Suprapubic skin (tissue), 3 donors: ENCODE results near the gene MTERF2.

ENCODE experiments used
- POLR2A ChIP-seq, 2 donors: fragments of 450-650 bp; IDR thresholded peaks; one replicate each; pipeline ENCODE4 v1.6.1; 2017; ENCODE audit warnings: antibody characterized with exemption in 2 of 2, mild to moderate bottlenecking in 2 of 2, moderate library complexity in 2 of 2
- TF ChIP-seq, protein P1 (sequence below), 2 donors: fragments of 200-600 bp in 1 of 2; fragments of 450-650 bp in 1 of 2; sonication (generic) in 1 of 2; IDR thresholded peaks; one replicate each; pipeline ENCODE4 v1.5.1; 2016 to 2019; ENCODE audit warnings: antibody characterized with exemption in 2 of 2, mild to moderate bottlenecking in 1 of 2, moderate library complexity in 1 of 2

DNA sequence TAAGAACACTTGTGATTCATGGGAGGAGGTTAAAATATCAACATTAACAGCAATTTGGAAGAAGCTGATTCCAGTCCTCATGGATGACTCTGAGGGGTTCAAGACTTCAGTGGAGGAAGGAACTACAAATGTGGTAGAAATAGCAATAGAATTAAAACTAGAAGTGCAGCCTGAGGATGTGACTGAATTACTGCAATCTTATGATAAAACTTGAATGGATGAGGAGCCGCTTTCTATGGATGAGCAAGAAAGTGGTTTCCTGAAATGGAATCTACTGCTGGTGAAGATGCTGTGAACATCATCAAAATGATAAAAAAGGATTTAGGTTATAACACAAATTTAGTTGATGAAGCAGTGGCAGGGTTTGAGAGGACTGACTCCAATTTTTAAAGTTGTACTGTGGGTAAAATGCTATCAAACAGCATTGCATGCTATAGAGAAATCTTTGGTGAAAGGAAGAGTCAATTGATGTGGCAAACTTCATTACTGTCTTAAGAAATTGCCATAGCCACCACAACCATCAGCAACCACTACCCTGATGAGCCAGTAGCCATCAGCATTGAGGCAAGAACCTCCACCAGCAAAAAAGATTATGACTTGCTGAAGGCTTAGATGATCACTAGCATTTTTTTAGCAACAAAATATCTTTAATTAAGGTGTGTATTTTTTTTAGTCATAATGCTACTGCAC lies 25.9 kb upstream of the MTERF2 start:
- TF ChIP-seq POLR2A (IDR thresholded peaks at IDR 0.05), result no peak
- TF ChIP-seq, protein P1, sequence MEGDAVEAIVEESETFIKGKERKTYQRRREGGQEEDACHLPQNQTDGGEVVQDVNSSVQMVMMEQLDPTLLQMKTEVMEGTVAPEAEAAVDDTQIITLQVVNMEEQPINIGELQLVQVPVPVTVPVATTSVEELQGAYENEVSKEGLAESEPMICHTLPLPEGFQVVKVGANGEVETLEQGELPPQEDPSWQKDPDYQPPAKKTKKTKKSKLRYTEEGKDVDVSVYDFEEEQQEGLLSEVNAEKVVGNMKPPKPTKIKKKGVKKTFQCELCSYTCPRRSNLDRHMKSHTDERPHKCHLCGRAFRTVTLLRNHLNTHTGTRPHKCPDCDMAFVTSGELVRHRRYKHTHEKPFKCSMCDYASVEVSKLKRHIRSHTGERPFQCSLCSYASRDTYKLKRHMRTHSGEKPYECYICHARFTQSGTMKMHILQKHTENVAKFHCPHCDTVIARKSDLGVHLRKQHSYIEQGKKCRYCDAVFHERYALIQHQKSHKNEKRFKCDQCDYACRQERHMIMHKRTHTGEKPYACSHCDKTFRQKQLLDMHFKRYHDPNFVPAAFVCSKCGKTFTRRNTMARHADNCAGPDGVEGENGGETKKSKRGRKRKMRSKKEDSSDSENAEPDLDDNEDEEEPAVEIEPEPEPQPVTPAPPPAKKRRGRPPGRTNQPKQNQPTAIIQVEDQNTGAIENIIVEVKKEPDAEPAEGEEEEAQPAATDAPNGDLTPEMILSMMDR (IDR thresholded peaks at IDR 0.05), result no peak
